Measurements from ENCODE around the gene TMEM132D.

Gene TMEM132D

GRCh38 chr12:129873111-129873832, 30.6 kb downstream of the TMEM132D start:
- no peak for DNase-seq (ENCODE audit: low spot score)

GRCh38 chr12:129871991-129872972, 31.5 kb downstream of the TMEM132D start:
- DNase-seq (ENCODE audit: low spot score), result no peak

DNA sequence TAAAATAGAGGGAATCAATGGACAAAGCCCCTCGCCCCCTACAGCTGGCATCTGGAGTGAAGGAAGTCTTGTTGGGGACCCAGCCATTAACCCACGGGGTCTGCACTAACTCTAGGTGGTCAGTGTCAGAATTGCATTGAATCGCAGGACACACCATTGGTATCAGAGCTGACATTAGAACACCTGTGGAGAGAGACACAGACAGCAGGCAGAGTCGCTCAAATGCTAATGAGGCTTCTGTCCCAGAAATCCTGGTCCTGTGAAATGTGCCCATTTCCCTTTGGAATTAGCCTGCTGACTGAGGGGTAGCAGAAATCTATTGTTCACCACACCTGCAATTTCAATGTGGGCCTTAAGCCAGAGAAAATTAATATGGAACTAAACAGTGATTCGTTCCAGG, 33.0 kb downstream of the TMEM132D start:
- no peak for DNase-seq (ENCODE audit: low spot score)

GRCh38 chr12:129870136-129870535, 33.7 kb downstream of the TMEM132D start:
- no peak for DNase-seq (ENCODE audit: low spot score)

DNA sequence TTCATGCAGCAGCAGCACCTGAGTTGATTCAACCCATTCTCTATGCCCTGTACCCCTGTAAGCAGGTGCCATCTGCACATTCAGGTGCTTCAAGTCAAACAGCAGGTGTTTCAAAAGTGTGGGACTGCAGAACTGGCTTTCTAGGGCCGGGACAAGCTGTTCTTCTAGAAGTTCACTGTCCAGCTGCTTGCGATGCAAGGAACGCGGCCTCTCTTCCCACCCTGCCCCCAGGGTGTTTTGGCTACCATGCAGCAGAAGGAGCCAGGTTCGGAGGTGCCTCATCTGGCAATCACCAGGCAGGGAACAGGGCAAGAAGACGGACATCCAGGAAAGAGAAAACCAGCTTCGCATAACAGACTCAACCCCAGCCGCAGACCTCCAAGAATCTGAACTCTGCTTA, 35.2 kb downstream of the TMEM132D start:
- DNase-seq (ENCODE audit: low spot score), result no peak

DNA sequence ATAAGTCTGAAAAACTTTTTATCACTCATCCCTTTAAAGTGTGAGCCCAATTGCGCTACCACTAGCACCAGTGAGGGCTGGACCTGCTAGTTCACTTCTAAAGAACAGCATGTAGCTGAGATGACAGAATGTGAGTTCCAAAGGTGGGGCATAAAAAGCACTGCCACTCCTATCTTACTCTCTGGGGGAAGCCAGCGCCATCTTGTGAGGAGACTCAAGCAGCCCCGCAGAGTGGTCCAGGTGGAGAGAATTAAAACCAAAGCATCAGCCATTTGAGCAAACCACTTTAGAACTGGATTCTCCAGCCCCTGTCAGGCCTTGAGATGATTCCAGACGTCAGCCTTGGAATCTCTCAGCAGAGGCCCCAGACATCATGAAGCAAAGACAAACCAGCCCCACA, 39.9 kb downstream of the TMEM132D start:
- no peak for DNase-seq (ENCODE audit: low spot score)

DNA sequence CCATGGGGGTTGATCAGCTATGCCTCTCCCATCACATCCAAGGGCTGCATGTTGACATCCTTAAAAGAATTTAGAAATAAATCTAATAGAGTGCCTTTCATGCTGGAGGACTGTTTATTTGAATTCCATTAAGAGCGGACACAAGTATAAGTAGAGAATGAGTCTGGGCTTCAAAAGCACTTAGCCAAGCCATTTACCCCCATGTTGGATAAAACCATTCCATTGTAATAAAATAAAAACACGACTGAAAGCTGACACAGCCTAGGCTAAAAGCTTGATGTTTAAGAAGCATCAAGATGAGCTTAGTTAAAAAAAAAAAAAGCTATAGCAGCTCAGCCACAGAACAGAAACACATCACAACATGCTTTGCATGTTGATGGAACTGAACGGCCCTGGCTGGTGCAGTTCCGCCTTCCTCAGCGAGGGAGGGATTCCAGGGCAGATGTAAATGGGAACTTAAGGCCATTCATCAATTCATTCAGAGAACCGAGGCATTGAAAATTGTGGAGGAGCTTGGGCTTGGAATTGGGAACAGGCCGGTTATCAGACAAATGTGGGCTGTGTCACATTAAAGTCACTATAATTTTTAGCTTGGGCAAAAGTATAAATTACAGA, 41.2 kb downstream of the TMEM132D start:
- no peak for DNase-seq (ENCODE audit: low spot score)

DNA sequence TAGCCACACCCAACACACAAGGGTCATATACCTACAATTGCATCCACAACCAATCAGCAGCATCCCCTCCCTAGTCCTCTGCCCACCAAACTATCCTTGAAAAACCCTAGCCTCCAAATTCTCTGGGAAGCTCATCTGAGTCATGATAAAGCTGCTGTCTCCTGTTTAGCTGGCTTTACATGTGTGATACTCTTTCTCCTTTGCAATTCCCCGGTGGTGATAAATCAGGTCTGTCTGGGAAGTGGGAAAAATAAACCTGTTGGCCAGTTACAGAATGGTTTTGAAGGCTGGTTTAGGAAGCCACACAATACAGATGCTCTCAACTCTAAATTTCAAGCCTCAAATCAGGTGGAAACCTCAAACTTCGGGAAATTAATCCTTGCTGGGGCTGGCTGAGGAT, 41.9 kb downstream of the TMEM132D start:
- DNase-seq (ENCODE audit: low spot score), result no peak

GRCh38 chr12:129854591-129854990, 49.2 kb downstream of the TMEM132D start:
- no peak for DNase-seq (ENCODE audit: low spot score)

DNA sequence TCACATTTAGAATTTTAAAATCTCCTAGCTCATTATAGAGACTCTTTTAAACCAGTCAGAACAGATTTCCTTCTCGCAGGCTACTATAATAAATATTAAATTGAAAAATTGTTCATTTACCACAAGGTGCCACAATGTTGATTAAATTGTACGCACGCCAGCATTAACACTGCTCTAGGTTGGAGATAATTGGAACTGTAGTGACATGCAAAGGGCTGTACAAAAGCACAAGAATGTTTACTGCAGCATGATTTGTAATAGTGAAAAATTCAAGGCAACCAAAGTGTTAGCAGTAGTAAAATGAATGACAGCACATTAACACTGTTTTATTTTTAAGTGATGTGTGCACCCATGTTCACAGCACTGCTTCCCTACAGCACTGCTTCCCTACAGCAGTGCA, 52.5 kb downstream of the TMEM132D start:
- no peak for DNase-seq (ENCODE audit: low spot score)

- no peak for DNase-seq (ENCODE audit: low spot score)
These were observed 54.9 kb downstream of the TMEM132D start for GRCh38 chr12:129848876-129849275.

GRCh38 chr12:129847063-129847462, 56.8 kb downstream of the TMEM132D start:
- no peak for DNase-seq (ENCODE audit: low spot score)

DNA sequence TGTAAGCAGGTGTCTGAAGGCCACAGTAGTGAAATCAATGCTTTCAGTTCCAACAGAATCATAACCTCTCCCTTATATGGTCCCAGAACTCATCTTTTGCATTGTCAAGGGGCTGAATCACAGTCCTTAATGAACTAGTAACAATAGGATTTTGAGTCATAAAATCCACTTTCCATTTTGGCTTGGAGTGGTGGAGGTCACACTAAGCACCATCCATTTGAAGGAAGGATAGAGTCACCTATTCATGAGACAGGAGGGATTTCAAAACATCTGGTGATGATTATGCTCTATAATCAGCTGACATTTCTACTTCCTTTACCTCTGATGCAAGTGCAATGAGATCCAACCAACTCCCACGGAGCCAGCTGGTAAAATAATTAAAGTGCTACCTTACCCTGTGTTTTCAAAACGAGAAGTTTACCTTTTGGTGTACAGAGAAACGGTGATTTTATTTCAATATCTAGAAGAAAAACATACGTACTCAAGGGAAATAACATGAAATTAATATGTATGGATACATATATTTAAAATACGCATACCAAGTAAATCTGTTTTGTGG, 59.1 kb downstream of the TMEM132D start:
- no peak for DNase-seq (ENCODE audit: low spot score)

- no peak for DNase-seq (ENCODE audit: low spot score)
These were observed 62.6 kb downstream of the TMEM132D start for GRCh38 chr12:129841251-129841650.

DNA sequence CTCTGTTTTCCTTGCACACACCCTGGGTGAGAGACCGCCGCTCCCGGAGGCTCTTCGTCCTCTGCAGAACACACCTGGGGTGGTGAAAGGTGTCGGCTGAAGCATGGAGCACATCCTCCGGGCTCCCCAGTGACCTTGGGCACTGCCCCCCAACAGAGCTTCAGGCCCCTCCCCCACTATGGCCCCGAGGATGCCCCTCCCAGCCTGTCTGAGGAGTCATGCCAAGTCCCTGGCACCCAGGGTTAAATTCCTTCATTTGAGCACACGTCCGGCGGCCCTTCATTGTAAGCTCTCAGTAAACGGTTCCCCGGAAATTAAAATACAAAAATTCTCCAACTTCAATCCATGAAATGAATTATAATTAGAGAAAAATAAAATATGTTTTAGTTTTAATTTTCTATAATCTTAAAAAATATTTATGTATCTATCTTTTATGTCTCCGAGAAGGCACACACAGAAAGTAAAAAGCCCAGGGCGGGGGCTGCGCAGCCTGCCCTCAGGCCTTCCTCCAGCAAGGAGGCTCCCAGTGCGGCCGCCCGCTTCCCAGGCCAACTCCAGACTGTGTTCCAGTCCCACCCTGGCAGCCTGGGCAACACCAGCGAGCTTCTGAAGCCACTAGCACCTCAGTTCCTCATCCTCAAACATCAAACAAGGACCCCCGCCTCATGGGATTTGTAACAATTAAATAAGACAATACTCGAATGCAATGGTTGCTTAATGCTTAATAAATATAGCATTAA, 63.5 kb downstream of the TMEM132D start:
- DNase-seq (ENCODE audit: low spot score), result no peak

DNA sequence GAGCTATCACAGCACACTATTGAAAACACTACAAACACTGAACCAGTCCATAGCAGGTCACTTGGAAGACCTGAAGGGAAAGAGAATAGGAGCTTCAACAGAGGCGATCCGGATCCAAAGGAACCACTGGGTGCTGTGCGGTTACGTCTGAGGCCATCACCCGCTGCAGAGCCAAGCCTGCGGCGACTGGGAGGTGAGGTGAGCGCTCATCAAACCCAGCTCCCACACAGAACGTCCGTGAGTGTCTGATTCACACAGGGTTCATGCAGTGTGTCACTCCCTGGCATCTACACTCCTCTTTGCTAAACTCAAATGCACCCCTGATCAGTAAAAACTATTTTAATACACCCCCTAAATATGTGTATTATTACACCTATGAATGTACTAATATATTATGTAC, 64.1 kb downstream of the TMEM132D start:
- DNase-seq (ENCODE audit: low spot score), result no peak

- no peak for DNase-seq (ENCODE audit: low spot score)
These were observed 72.5 kb downstream of the TMEM132D start for GRCh38 chr12:129831294-129831693.

DNA sequence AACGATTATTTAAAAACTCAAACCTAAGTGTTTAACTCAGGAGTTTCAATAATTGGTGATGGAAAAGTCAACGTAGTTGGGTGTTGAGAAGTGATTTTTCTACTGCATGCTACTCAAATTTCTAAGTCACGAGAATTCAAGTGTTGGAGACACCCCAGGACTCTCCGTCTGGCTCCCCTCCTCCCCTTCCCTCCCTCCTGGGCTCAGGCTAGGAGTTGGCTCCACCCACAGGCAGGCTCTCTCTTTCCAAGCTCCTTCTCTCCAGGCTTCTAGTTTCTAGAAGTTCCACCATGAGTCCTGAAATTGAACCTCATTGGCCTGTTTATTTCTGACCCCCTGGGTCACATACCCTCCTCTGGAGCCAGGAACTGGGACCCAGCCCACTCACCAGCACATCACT, 73.0 kb downstream of the TMEM132D start:
- DNase-seq (ENCODE audit: low spot score), result no peak

DNA sequence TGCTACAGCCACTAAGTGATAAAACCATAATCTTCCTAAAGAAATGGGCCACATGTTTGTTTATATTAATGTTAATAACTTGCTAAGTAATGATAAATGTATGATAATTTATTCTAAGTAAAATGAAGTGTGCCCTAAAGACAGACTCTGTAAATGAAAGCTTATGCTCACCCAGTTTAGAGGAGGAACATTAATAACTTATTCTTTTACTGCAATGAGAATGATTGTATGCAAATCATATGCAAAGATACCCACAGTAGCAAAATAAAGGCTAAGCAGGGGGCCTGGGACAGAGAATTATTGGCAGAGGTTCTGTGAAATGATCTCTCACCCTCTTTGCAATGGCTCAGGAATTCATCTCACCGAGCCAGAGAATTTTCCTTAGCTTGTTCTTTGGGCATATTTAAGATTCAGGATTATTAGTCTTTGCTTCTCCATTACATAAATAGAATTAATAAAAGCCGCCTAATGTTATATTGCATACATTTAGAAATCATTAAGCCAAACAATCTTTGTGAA, 75.9 kb downstream of the TMEM132D start:
- no peak for DNase-seq (ENCODE audit: low spot score)

- DNase-seq (ENCODE audit: low spot score), result no peak
These were observed 76.5 kb downstream of the TMEM132D start for GRCh38 chr12:129827102-129827865.

DNA sequence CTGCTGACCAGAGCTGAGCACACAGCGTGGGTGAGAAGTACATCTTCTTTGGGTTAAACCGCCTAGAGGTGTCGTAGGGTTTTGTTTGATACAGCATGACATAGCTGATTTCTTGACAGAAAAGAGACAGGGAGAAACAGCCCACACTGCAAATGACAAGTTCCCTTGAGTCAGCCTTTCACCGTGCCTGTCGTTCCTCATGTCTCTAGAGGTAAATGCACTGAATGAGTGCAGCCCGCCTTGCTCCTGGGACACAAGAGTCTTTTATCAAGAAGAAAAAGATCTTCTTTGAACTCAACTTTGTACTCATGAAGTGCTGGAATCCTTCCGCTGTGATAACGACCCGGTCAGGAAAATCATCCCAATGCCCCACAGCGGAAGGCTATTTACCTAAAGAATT, 77.6 kb downstream of the TMEM132D start:
- no peak for DNase-seq (ENCODE audit: low spot score)
